Stomach (tissue), 4 donors: ENCODE results near the gene CMTR1.

Experiments used
- CTCF ChIP-seq, 7 experiments: fragments of 450-650 bp in 4 of 7; fragments of 200-600 bp in 3 of 7; sonication (generic) in 3 of 7; IDR thresholded peaks; one replicate each; pipeline ENCODE4 v1.5.1; 2016 to 2019; ENCODE audit warnings: antibody characterized with exemption in 7 of 7, control low read depth in 2 of 7, mild to moderate bottlenecking in 1 of 7
- POLR2A ChIP-seq, 4 donors: fragments of 450-650 bp; IDR thresholded peaks; one replicate each; pipeline ENCODE4 v1.6.1; 2016; ENCODE audit warnings: antibody characterized with exemption in 4 of 4, control low read depth in 2 of 4, mild to moderate bottlenecking in 1 of 4, moderate library complexity in 1 of 4
- POLR2AphosphoS5 ChIP-seq, 3 donors: sonication (generic); formaldehyde crosslinking; IDR thresholded peaks; one replicate each; pipeline ENCODE4 v1.6.1; 2016; ENCODE audit warnings: antibody characterized with exemption in 3 of 3

- no peak for TF ChIP-seq CTCF (IDR thresholded peaks at IDR 0.05)
- no peak for TF ChIP-seq POLR2AphosphoS5 (IDR thresholded peaks at IDR 0.05)
- no peak for TF ChIP-seq POLR2A (IDR thresholded peaks at IDR 0.05)
These were observed 50.4 kb downstream of the CMTR1 start for GRCh38 chr6:37483252-37483901.
